HG02884 (cell line): ENCODE data around the gene LILRB1.
"Not testable (repeated sequence)": the region's sequence is repeated elsewhere in the genome, so short reads cannot be mapped to it uniquely, and the experiment has no call there.

Experiments
- ATAC-seq: cut with Tn5 transposase; IDR thresholded peaks from one replicate; pipeline ENCODE4 v1.9.1; 2021; ENCODE audit warnings: mild to moderate bottlenecking, moderate library complexity; ENCODE audit not compliant: unreplicated experiment

The LILRB1 gene

DNA sequence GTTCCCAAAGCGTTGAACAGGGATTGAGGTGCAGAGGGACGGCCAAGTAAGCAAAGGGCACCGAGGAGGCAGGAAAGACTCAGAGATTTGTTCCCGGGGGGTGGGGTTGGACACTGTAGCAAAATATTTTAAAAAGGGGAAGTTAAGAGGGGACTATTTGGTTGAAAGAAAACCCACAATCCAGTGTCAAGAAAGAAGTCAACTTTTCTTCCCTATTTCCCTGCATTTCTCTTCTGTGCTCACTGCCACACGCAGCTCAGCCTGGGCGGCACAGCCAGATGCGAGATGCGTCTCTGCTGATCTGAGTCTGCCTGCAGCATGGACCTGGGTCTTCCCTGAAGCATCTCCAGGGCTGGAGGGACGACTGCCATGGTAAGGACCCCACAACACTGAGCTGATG, at the start of gene LILRB1:
Gene LILRB1, plus strand, starts transcription at position 223 of the 400 bp plus-strand sequence. CDS start 590 bp downstream, outside the sequence.
- not testable (repeated sequence) for ATAC-seq

DNA sequence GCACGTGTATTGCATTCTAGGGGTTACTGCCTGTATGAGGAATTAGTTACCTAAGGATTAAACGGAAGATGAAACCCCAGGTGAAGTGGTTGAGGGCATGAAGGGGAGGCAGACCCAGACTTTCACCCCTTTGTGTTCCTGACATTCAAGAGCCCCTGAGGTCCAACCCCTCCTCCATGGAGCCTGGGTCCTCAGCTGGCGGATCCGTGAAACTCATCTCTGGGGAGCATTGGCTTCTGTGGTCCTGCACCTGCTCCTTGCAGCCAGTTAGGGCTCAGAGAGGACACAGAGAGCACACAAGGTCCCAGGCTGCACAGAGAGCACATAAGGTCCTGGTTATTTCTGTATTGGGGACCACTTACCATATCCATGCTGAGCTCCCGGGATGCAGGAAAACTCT, 43.9 kb upstream of the LILRB1 start:
- ATAC-seq, result no peak

DNA sequence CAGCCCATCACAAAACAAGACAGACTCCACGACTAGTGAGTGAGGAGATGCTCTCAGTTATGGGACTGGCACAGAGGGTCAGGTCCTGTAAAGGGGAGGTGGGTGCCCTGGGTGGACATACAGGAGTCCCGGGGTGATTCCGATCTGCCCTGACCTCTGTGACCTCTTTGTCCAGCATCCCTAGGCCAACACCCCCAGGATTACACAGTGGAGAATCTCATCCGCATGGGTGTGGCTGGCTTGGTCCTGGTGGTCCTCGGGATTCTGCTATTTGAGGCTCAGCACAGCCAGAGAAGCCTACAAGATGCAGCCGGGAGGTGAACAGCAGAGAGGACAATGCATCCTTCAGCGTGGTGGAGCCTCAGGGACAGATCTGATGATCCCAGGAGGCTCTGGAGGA, 43.3 kb upstream of the LILRB1 start:
- ATAC-seq, result no peak

GRCh38 chr19:54593445-54593844, 36.8 kb upstream of the LILRB1 start, which contains the start of gene LILRA1:
Gene LILRA1 (plus strand): TSS chr19:54593632. CDS start chr19:54594245, 613 bp downstream.
- not testable (repeated sequence) for ATAC-seq

DNA sequence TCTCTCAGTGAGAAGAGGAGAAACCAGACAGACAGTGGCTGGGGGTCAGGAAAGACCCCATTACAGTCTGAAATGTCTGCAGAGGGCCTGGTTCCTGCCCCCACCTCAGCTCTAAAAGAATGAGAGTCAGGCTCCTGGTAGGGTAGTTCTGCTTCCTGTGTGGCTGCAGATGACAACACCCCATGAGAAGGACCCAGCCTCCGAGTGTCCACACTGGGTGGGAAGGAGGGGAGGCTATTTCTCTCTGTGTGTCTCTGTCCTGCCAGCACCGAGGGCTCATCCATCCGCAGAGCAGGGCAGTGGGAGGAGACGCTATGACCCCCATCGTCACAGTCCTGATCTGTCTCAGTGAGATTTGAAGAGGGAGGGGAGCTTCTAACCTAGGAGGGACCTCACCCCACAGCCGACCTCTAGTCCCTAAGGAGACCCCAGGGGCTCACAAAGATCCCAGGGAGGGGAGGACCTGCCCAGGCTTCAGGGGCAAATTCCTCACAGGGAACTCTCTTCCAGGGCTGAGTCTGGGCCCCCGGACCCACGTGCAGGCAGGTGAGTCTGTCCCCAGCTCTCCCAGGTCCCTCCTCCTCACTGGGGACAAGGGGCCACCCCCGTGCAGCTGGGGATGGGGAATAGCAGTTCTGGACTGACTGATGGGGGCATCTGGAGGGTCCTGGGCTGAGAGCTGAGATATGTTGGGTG, 36.2 kb upstream of the LILRB1 start:
- not testable (repeated sequence) for ATAC-seq

DNA sequence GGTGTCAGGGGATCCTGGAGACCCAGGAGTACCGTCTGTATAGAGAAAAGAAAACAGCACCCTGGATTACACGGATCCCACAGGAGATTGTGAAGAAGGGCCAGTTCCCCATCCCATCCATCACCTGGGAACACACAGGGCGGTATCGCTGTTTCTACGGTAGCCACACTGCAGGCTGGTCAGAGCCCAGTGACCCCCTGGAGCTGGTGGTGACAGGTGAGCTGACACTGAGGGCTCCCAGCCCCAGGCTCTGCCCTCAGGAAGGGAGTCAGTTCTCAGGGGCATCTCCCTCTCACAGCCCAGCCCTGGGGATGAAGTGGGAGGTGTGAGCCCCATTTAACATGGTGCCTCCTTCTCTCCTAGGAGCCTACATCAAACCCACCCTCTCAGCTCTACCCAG, 35.5 kb upstream of the LILRB1 start:
- ATAC-seq, result no peak

DNA sequence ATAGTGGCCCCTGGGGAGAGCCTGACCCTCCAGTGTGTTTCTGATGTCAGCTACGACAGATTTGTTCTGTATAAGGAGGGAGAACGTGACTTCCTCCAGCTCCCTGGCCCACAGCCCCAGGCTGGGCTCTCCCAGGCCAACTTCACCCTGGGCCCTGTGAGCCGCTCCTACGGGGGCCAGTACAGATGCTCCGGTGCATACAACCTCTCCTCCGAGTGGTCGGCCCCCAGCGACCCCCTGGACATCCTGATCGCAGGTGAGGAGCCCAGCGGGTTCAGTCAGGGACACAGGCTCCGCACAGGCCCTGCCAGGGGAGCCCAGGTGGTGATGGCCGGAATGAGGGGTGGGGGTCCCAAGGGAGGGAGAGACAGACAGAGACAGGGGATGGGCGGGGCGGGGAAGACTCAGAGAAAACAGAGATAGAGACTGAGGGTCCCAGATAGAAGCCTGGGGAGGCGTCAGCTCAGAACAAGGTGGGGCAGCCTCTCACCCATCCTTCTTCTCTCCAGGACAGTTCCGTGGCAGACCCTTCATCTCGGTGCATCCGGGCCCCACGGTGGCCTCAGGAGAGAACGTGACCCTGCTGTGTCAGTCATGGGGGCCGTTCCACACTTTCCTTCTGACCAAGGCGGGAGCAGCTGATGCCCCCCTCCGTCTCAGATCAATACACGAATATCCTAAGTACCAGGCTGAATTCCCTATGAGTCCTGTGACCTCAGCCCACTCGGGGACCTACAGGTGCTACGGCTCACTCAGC, 34.4 kb upstream of the LILRB1 start:
- not testable (repeated sequence) for ATAC-seq

GRCh38 chr19:54600212-54600611, 30.1 kb upstream of the LILRB1 start:
- ATAC-seq, result no peak

DNA sequence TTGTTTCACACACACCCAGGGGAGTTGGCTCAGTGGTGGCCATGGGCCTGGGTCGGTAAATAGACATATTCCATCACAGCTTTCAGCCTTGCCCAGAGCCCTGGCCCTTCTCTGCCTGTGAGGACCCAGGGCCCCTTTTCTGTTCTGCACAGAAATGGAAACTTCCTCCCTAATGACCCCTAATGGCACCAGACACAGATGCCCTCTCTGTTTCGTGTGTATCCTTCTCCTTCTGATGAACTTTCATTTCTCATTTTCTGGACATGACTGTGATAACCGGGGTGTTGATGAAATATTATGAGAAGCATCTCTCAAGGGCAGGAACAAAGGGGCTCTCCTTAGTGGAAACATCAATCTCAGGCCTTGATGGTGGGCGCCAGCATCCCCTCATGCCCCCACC, 24.1 kb upstream of the LILRB1 start:
- no peak for ATAC-seq

GRCh38 chr19:54606891-54607784, 23.1 kb upstream of the LILRB1 start:
- peak; percentile 57 for ATAC-seq

DNA sequence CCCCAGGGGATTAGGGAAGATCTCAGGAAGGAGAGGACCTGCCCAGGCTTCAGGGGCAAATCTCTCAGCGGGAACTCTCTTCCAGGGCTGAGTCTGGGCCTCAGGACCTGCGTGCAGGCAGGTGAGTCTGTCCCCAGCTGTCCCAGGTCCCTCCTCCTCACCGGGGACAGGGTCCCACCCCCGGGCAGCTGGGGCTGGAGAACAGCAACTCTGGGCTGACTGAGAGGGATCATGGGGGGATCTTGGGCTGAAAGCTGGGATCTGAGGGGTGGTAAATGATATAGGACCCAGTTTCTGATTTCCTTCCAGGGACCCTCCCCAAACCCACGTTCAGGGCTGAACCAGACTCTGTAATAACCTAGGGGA, 22.5 kb upstream of the LILRB1 start:
- no peak for ATAC-seq

GRCh38 chr19:54608205-54608604, 22.1 kb upstream of the LILRB1 start:
- no peak for ATAC-seq

- no peak for ATAC-seq
Observed at GRCh38 chr19:54608792-54609191, 21.5 kb upstream of the LILRB1 start.

- no peak for ATAC-seq
Observed at GRCh38 chr19:54609356-54609791, 20.9 kb upstream of the LILRB1 start.

DNA sequence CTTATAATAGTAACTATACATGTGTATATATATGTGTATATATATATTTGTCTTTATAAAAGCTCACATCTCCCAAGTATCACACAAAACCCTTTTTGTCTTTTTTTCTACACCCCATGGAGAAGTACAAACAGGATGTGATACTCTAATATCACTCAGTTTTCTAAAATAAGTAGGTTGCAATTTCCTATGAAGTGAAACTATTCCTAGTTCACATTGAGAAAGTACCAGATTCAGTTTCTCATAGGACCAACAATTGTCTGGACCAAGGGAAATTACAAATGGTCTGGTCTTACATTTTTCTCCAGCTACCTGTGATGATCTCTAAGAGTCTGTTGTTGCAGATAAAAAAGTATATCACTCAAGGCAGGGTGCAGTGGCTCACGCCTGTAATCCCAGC, 17.9 kb upstream of the LILRB1 start:
- ATAC-seq, result no peak

DNA sequence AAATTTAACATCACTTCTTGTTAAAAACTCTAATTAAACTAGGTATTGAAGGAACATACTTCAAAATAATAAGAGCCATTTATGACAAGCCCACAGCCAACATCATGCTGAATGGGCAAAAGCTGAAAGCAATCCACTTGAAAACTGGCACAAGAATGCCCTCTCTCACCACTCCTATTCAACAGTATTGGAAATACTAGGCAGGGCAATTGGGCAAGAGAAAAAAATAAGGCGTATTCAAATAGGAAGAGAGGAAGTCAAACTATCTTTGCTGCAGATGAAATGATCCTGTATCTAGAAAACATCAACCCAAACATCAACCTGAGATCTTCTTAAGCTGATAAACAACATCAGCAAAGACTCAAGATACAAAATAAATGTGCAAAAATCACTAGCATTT, 15.6 kb upstream of the LILRB1 start:
- ATAC-seq, result no peak

DNA sequence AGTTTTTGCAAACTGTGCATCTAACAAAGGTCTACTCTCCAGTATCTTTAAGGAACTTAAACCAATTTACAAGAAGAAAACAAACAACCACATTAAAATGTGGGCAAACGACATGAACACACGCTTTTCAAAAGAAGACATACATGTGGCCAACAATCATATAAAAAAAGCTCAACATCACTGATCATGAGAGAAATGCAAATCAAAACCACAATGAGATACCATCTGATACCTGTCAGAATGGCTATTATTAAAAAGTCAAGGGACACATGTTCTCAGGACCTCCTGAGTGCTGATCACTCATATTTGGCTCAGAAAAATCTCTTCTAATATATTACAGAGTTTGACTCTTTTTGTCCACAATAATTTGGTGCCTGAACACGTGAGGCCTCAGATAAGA, 14.2 kb upstream of the LILRB1 start:
- ATAC-seq, result no peak

GRCh38 chr19:54616821-54617560, 13.3 kb upstream of the LILRB1 start:
- ATAC-seq, result peak; percentile 81

DNA sequence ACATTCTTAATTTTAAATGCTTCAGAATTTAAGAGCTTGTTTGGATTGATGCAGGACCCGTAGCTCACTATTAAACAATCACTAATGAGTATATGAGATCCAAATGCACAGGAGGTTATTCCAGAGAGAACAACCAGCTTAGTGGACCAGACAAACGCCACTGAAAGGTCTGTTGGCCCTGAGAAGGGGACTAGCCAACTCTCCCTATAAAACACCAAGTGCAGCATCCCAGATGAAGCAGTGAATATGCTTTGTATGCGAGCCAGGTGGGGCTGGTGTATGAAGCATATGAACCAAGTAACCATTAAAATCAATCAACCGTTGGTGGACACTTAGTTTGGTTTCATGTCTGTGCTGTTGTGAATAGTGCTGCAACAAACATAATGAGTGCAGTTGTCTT, 9.8 kb upstream of the LILRB1 start:
- ATAC-seq, result no peak

GRCh38 chr19:54622431-54622830, 7.9 kb upstream of the LILRB1 start:
- ATAC-seq, result no peak

DNA sequence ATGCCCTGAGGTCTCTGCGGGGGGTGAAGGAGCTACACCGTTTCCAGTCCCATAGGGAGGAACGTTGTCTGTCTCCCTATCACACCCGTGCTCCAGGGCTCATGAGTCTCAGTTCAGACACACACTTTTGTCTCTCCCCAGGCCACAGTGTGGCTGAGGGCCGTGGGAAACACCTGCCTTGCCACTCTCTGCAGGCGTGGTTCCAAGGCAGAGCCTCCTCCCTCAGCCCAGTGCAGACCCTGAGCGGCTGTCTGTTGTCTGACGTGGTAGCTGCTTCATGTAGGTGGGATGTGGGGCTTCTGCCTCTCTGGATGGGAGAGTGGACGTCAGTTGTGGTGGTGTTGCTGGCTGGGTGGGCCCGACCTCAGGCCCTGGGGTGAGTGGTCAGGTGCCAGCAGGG, 6.0 kb upstream of the LILRB1 start:
- not testable (repeated sequence) for ATAC-seq
